ENCODE results near the gene AGAP1.

DNA sequence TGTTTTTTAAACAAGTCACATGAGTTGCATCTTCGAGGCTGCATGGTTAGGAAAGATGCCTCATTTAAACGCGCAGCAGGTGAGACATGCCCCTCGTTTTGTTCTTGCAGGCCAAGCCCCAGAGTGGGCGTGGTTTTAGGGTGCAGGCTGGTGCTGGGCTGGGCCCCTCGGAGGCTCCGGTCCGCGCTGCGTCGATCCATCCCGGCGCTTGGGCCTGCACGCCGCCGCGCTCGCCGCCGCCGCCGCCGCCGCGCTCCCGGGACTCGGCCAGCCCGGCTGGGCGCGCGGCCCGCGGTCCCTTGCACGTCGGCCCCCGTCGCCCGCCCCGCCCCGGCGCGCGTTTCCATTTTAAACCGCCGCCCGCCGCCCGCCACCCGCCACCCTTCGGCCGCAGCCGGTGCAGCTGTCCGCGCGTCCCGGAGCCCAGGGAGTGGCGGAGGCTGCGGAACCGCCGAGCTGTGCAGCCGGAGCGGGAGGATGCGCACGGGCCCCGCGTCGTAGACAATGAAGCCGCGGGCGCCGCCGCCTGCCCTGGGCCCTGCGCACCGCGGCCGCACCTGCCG is 175.5 kb downstream of the AGAP1 start:
- no peak for TF ChIP-seq CTCF (IDR thresholded peaks at IDR 0.05)
- TF ChIP-seq POLR2A (IDR thresholded peaks at IDR 0.05): no peak
